NCI-H2196 (cell line): ENCODE data around the gene SEMA6C.

ENCODE experiments used
- DNase-seq: peaks from one replicate; lab custom pipeline; 2025; ENCODE audit not compliant: unreplicated experiment; lab: John Stamatoyannopoulos, UW

The SEMA6C gene

GRCh38 chr1:151158751-151159251 lies 12.4 kb upstream of the SEMA6C start:
- no peak for DNase-seq

GRCh38 chr1:151158326-151158725 lies 11.9 kb upstream of the SEMA6C start:
- DNase-seq = no peak

- DNase-seq = no peak
Measured at GRCh38 chr1:151157067-151157531, 10.7 kb upstream of the SEMA6C start.

GRCh38 chr1:151156515-151156819 lies 10.0 kb upstream of the SEMA6C start, which contains the start of gene TNFAIP8L2:
Gene TNFAIP8L2 (plus strand): TSS chr1:151156649. CDS start chr1:151158698, 2,049 bp downstream.
- no peak for DNase-seq

- DNase-seq = no peak
Measured at GRCh38 chr1:151147665-151148064, 1.2 kb upstream of the SEMA6C start.

- DNase-seq = no peak
Measured at GRCh38 chr1:151147132-151147503, 687 bp upstream of the SEMA6C start.

GRCh38 chr1:151146072-151146411 lies 389 bp downstream of the SEMA6C start:
- DNase-seq = no peak

GRCh38 chr1:151145304-151146071 lies 943 bp downstream of the SEMA6C start:
- no peak for DNase-seq

- DNase-seq = no peak
Measured at GRCh38 chr1:151144474-151145303, 1.7 kb downstream of the SEMA6C start.

- DNase-seq = no peak
Measured at GRCh38 chr1:151143986-151144385, 2.4 kb downstream of the SEMA6C start.

GRCh38 chr1:151143057-151143435 lies 3.4 kb downstream of the SEMA6C start:
- no peak for DNase-seq

GRCh38 chr1:151142411-151143056 lies 3.9 kb downstream of the SEMA6C start:
- DNase-seq = no peak

GRCh38 chr1:151137789-151138188 lies 8.6 kb downstream of the SEMA6C start:
- DNase-seq = no peak

- no peak for DNase-seq
Measured at GRCh38 chr1:151135433-151136385, 10.7 kb downstream of the SEMA6C start.

GRCh38 chr1:151134991-151135390 lies 11.4 kb downstream of the SEMA6C start:
- DNase-seq = no peak

- DNase-seq = no peak
Measured at GRCh38 chr1:151134396-151134795, 12.0 kb downstream of the SEMA6C start.

GRCh38 chr1:151133018-151133806 lies 13.2 kb downstream of the SEMA6C start:
- no peak for DNase-seq

GRCh38 chr1:151132335-151133017 lies 14.0 kb downstream of the SEMA6C start:
- DNase-seq = no peak

- no peak for DNase-seq
Measured at GRCh38 chr1:151131701-151132334, 14.6 kb downstream of the SEMA6C start.
